Stimulated activated CD4-positive, alpha-beta T cell treated with anti-CD3 and anti-CD28 coated beads, Interleukin-12 subunit alpha, Interleukin-12 subunit beta, amount 100 ng/mL, for 48 hours (primary cell): ENCODE results near the gene UNCX.

Source experiments
- DNase-seq, 3 donors: peaks; one replicate each; pipeline ENCODE4 v3.0.0-alpha.2; 2020; ENCODE audit warnings: low read depth in 2 of 3, low spot score in 1 of 3

UNCX gene

GRCh38 chr7:1231214-1232102 is 1.2 kb upstream of the UNCX start:
- no peak for DNase-seq

- DNase-seq: no peak
Observed at GRCh38 chr7:1232103-1232466, 587 bp upstream of the UNCX start.

- DNase-seq: no peak
Observed at GRCh38 chr7:1233333-1234048, 819 bp downstream of the UNCX start.

- DNase-seq: no peak
Observed at GRCh38 chr7:1234049-1234880, 1.6 kb downstream of the UNCX start.

- no peak for DNase-seq
Observed at GRCh38 chr7:1234881-1235500, 2.3 kb downstream of the UNCX start.

GRCh38 chr7:1235501-1236131 is 2.9 kb downstream of the UNCX start:
- no peak for DNase-seq

GRCh38 chr7:1236132-1236661 is 3.5 kb downstream of the UNCX start:
- no peak for DNase-seq

GRCh38 chr7:1236831-1237701 is 4.4 kb downstream of the UNCX start:
- DNase-seq: no peak

GRCh38 chr7:1237704-1238255 is 5.1 kb downstream of the UNCX start:
- no peak for DNase-seq

- DNase-seq: no peak
Observed at GRCh38 chr7:1238450-1238882, 5.8 kb downstream of the UNCX start.

GRCh38 chr7:1238931-1239802 is 6.5 kb downstream of the UNCX start:
- no peak for DNase-seq

GRCh38 chr7:1239803-1240516 is 7.3 kb downstream of the UNCX start:
- no peak for DNase-seq

- DNase-seq: no peak
Observed at GRCh38 chr7:1240517-1241257, 8.0 kb downstream of the UNCX start.

- DNase-seq: no peak
Observed at GRCh38 chr7:1241258-1241602, 8.6 kb downstream of the UNCX start.

GRCh38 chr7:1241603-1242255 is 9.1 kb downstream of the UNCX start:
- DNase-seq: no peak

- DNase-seq: no peak
Observed at GRCh38 chr7:1242256-1242605, 9.6 kb downstream of the UNCX start.
